Activated naive CD4-positive, alpha-beta T cell treated with anti-CD3 and anti-CD28 coated beads, Interleukin-2, amount 10 ng/mL, durations not matched to agents 7 days and 5 days (primary cell): ENCODE results near the gene ZDHHC14.
"Not testable (repeated sequence)": the region's sequence is repeated elsewhere in the genome, so short reads cannot be mapped to it uniquely, and the experiment has no call there.

Experiments
- CTCF ChIA-PET: fragments of 350-600 bp; sonication (Branson Sonifier 250); formaldehyde crosslinking; loops from one replicate; lab custom pipeline; 2021; ENCODE audit warnings: antibody characterized with exemption; lab: Charles Lee
- DNase-seq: peaks from one replicate; pipeline ENCODE4 v3.0.0-alpha.2; 2020
- H3K27ac Mint-ChIP-seq: one replicate; pipeline ENCODE4 v1.8.0; 2021; ENCODE audit warnings: mild to moderate bottlenecking, moderate library complexity, mixed read lengths
- H3K27me3 Mint-ChIP-seq: one replicate; pipeline ENCODE4 v1.8.0; 2021; ENCODE audit warnings: mild to moderate bottlenecking, mixed read lengths
- H3K36me3 Mint-ChIP-seq: one replicate; pipeline ENCODE4 v1.8.0; 2021; ENCODE audit warnings: mixed read lengths
- H3K4me1 Mint-ChIP-seq: one replicate; pipeline ENCODE4 v1.8.0; 2021; ENCODE audit warnings: mixed read lengths
- H3K4me3 Mint-ChIP-seq: one replicate; pipeline ENCODE4 v1.8.0; 2021; ENCODE audit warnings: mild to moderate bottlenecking, moderate library complexity, mixed read lengths
- H3K9me3 Mint-ChIP-seq: one replicate; pipeline ENCODE4 v1.8.0; 2021; ENCODE audit warnings: mixed read lengths

The ZDHHC14 gene

GRCh38 chr6:157706351-157706750, 325.4 kb downstream of the ZDHHC14 start:
- DNase-seq, CTCF ChIA-PET, H3K9me3 Mint-ChIP-seq, H3K36me3 Mint-ChIP-seq, H3K4me3 Mint-ChIP-seq, H3K4me1 Mint-ChIP-seq, H3K27ac Mint-ChIP-seq: not testable (repeated sequence)
- peaks cover 13% of the 10 kb centered on the region for H3K27me3 Mint-ChIP-seq

DNA sequence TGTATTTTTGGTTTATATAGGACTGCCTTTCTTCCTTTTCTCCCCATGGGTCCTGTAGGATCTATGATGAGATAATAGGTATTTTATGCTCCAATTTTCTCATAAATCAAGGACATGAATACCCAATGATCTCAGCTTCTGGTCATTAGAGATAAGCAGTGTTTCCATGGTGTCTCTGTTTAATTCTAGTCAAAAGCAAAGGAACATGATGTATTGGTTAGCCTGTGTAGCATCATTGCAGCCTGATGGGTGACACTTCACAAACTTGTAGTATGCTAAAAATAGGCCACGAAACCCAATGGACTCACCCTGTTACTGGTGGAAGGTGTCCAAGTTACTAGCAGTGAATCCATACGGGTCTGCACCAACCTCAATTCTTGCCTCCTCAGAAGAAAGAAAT, 325.9 kb downstream of the ZDHHC14 start:
- no peak for DNase-seq
- CTCF ChIA-PET: no interaction called here
- Mint-ChIP-seq H3K4me1 (no peaks in the 10 kb centered on the region), H3K4me3 (no peak overlapping the region), H3K27me3 (peaks cover 13% of the 10 kb centered on the region), H3K36me3 (no peaks in the 10 kb centered on the region), H3K27ac (no peak overlapping the region), H3K9me3 (no peaks in the 10 kb centered on the region)

DNA sequence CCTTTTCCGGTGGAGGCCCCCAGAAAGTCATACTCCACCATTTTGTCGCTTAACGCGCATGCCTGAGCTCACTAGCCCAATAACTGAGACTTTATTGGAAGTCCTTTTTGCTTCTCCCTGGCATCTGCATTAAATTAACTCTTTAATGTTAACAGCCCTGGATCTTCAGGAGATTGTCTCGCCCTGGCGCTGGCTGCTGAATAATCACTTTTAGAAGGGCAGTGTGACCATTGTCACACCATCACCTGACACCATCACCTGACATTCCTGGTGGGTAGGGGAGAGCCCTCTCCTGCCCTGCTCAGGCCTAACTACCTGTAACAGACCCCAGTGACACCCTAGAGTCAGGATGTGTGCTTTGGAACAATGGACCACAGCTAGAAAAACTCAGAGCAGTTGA, 326.6 kb downstream of the ZDHHC14 start:
- Mint-ChIP-seq H3K4me1 (no peaks in the 10 kb centered on the region), H3K27me3 (peaks cover 13% of the 10 kb centered on the region), H3K27ac (no peak overlapping the region), H3K4me3 (no peak overlapping the region), H3K36me3 (no peaks in the 10 kb centered on the region), H3K9me3 (no peaks in the 10 kb centered on the region)
- no peak for DNase-seq
- CTCF ChIA-PET: no interaction called here

- Mint-ChIP-seq H3K36me3 (no peaks in the 10 kb centered on the region), H3K27ac (no peak overlapping the region), H3K4me3 (no peak overlapping the region), H3K27me3 (peaks cover 14% of the 10 kb centered on the region), H3K9me3 (no peaks in the 10 kb centered on the region), H3K4me1 (no peaks in the 10 kb centered on the region)
- DNase-seq: no peak
- CTCF ChIA-PET: no interaction called here
Observed at GRCh38 chr6:157708239-157708638, 327.2 kb downstream of the ZDHHC14 start.

- Mint-ChIP-seq H3K27ac (no peak overlapping the region), H3K9me3 (no peaks in the 10 kb centered on the region), H3K4me1 (no peaks in the 10 kb centered on the region), H3K36me3 (no peaks in the 10 kb centered on the region), H3K4me3 (no peak overlapping the region), H3K27me3 (peaks cover 21% of the 10 kb centered on the region)
- DNase-seq: no peak
- CTCF ChIA-PET: no interaction called here
Observed at GRCh38 chr6:157708933-157709332, 327.9 kb downstream of the ZDHHC14 start.

- no peak overlapping the region for H3K4me3 Mint-ChIP-seq
- H3K27me3 Mint-ChIP-seq: peaks cover 25% of the 10 kb centered on the region
- DNase-seq: no peak
- CTCF ChIA-PET: no interaction called here
- no peaks in the 10 kb centered on the region for H3K4me1 Mint-ChIP-seq
- no peaks in the 10 kb centered on the region for H3K36me3 Mint-ChIP-seq
- no peak overlapping the region for H3K27ac Mint-ChIP-seq
- H3K9me3 Mint-ChIP-seq: no peaks in the 10 kb centered on the region
Observed at GRCh38 chr6:157709555-157709954, 328.6 kb downstream of the ZDHHC14 start.

DNA sequence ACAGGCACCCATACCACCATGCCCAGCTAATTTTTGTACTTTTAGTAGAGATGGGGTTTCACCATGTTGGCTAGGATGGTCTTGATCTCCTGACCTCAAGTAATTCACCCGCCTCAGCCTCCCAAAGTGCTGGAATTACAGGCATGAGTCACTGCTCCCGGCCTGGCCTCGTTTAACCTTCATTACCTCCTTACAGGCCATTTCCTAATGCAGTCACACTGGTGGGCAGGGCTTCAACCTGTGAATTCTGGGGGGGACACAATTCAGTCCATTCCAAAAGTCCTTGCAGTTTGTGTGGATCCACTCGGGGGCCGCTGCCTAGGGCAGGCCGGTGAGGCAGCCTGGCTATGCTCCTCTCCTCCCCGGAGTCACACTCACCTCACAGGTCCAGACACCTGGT, 329.6 kb downstream of the ZDHHC14 start:
- CTCF ChIA-PET: interaction anchor here (1.2 kb wide), 1 partner anchor 44 kb away, joined by 3 read pairs; no protein-coding TSS in a partner anchor
- no peaks in the 10 kb centered on the region for H3K9me3 Mint-ChIP-seq
- no peaks in the 10 kb centered on the region for H3K4me1 Mint-ChIP-seq
- no peak overlapping the region for H3K27ac Mint-ChIP-seq
- DNase-seq: no peak
- H3K4me3 Mint-ChIP-seq: no peak overlapping the region
- H3K36me3 Mint-ChIP-seq: no peaks in the 10 kb centered on the region
- peaks cover 27% of the 10 kb centered on the region for H3K27me3 Mint-ChIP-seq

GRCh38 chr6:157711060-157711459, 330.1 kb downstream of the ZDHHC14 start:
- H3K27ac Mint-ChIP-seq: no peak overlapping the region
- CTCF ChIA-PET: interaction anchor here (1.2 kb wide), 1 partner anchor 44 kb away, joined by 3 read pairs; no protein-coding TSS in a partner anchor
- no peaks in the 10 kb centered on the region for H3K36me3 Mint-ChIP-seq
- no peak overlapping the region for H3K4me3 Mint-ChIP-seq
- H3K9me3 Mint-ChIP-seq: no peaks in the 10 kb centered on the region
- peaks cover 29% of the 10 kb centered on the region for H3K27me3 Mint-ChIP-seq
- DNase-seq: no peak
- no peaks in the 10 kb centered on the region for H3K4me1 Mint-ChIP-seq

GRCh38 chr6:157712585-157713295, 331.8 kb downstream of the ZDHHC14 start:
- Mint-ChIP-seq H3K9me3 (no peaks in the 10 kb centered on the region), H3K27me3 (peaks cover 33% of the 10 kb centered on the region), H3K27ac (no peak overlapping the region), H3K4me3 (no peak overlapping the region), H3K36me3 (no peaks in the 10 kb centered on the region), H3K4me1 (no peaks in the 10 kb centered on the region)
- DNase-seq: no peak
- CTCF ChIA-PET: no interaction called here

DNA sequence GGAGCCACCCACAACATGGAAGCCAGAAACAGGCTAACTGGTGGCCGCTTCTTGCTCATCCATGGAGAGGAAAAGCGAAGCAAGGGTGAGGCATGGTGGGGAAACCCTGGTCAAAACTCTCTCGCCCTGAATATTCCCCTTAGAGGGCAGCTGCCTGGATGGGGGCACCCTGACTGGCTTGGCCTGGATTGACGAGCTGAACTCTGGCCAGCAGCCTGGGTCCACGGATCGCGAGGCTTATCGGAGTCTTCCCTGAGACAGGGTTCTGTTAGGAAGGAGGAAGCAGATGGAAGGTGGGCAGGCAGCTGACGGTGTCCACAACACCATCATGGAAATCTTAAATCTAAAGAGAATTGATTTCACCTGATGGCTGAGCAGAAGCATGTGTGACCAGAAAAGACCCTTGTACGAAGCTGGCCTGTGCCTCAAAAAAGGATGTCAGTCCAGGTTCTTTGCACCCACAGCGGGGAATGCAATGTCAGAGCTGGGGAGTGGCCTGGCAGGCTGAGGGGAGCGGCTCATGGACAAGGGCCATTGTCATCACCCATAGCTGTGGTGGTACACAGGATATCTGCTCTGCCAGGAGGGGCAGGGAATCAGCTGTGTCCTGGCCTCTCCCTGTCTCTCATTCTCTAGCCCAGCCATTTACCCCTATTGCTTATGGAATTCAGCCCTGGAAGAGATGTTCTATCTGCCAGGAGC, 332.6 kb downstream of the ZDHHC14 start:
- no peaks in the 10 kb centered on the region for H3K9me3 Mint-ChIP-seq
- no peak for DNase-seq
- CTCF ChIA-PET: no interaction called here
- H3K27me3 Mint-ChIP-seq: peaks cover 30% of the 10 kb centered on the region
- no peaks in the 10 kb centered on the region for H3K4me1 Mint-ChIP-seq
- no peak overlapping the region for H3K27ac Mint-ChIP-seq
- H3K4me3 Mint-ChIP-seq: no peak overlapping the region
- no peaks in the 10 kb centered on the region for H3K36me3 Mint-ChIP-seq

- CTCF ChIA-PET: no interaction called here
- DNase-seq: no peak
- Mint-ChIP-seq H3K4me3 (no peak overlapping the region), H3K4me1 (no peaks in the 10 kb centered on the region), H3K27ac (no peak overlapping the region), H3K27me3 (peaks cover 34% of the 10 kb centered on the region), H3K9me3 (no peaks in the 10 kb centered on the region), H3K36me3 (no peaks in the 10 kb centered on the region)
Observed at GRCh38 chr6:157714153-157714490, 333.1 kb downstream of the ZDHHC14 start.

GRCh38 chr6:157715728-157716164, 334.8 kb downstream of the ZDHHC14 start:
- no peaks in the 10 kb centered on the region for H3K9me3 Mint-ChIP-seq
- peaks cover 37% of the 10 kb centered on the region for H3K27me3 Mint-ChIP-seq
- no peaks in the 10 kb centered on the region for H3K36me3 Mint-ChIP-seq
- H3K4me3 Mint-ChIP-seq: no peak overlapping the region
- no peaks in the 10 kb centered on the region for H3K4me1 Mint-ChIP-seq
- no peak for DNase-seq
- H3K27ac Mint-ChIP-seq: no peak overlapping the region
- CTCF ChIA-PET: interaction anchor here (0.6 to 1.1 kb wide), 2 partner anchors 41 to 65 kb away, joined by 3 to 4 read pairs; no protein-coding TSS in a partner anchor

DNA sequence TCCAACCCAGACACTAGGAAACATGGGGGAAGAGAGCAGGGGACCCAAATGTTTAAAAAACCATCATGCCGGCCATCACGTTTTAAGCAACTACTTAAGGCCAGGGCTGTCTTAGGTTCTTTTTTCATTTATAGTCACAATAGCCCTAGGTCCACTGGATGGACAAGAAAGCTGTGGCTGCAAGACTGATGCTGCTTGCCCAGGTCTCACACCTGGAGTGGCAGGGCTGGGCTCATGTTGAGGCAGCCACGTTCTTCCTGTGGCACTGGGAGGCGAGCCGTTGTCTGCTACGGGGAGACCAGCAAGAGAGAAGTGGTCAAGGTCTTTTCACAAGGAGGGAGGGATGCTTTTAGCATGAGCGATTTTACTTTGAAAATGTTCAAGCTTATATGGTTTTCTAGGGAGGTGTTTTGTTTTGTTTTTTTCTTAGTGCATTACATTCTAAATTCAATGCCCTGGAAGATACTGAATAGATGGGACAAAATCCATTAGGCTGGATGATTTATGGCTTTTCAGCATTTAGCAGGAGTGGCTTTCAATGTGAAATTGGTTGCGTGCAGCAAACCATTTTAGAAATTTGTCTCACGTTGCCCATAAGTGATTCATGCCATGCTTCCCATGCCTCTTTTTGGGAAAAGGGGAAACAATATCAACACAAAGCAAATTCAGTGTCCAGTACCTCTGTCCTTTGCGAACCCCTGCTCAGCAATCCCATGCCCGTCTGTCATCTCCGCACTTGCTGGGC, 335.4 kb downstream of the ZDHHC14 start:
- Mint-ChIP-seq H3K4me3 (no peak overlapping the region), H3K36me3 (no peaks in the 10 kb centered on the region), H3K27ac (no peak overlapping the region), H3K27me3 (peaks cover 37% of the 10 kb centered on the region), H3K4me1 (no peaks in the 10 kb centered on the region), H3K9me3 (no peaks in the 10 kb centered on the region)
- DNase-seq: no peak
- CTCF ChIA-PET: interaction anchor here (1.1 kb wide), 1 partner anchor 40 kb away, joined by 4 read pairs; no protein-coding TSS in a partner anchor

- Mint-ChIP-seq H3K27ac (no peak overlapping the region), H3K4me1 (no peaks in the 10 kb centered on the region)
- CTCF ChIA-PET: interaction anchor here (1.1 kb wide), 1 partner anchor 39 kb away, joined by 3 read pairs; no protein-coding TSS in a partner anchor
Observed at GRCh38 chr6:157717340-157717748, 336.4 kb downstream of the ZDHHC14 start.

More at GRCh38 chr6:157717340-157717748, 336.4 kb downstream of the ZDHHC14 start:
- H3K9me3 Mint-ChIP-seq: no peaks in the 10 kb centered on the region
- no peak overlapping the region for H3K4me3 Mint-ChIP-seq
- no peaks in the 10 kb centered on the region for H3K36me3 Mint-ChIP-seq
- peaks cover 37% of the 10 kb centered on the region for H3K27me3 Mint-ChIP-seq
- DNase-seq: no peak
